Fibroblast of skin of left biceps (primary cell): ENCODE data around the gene SAMD13.

Experiments
- DNase-seq, 2 experiments: peaks; one replicate each; pipeline ENCODE4 v3.0.0-alpha.2; 2013; ENCODE audit warnings: low read depth in 2 of 2

The SAMD13 gene

GRCh38 chr1:84301004-84301784, at the start of gene SAMD13:
SAMD13 (plus strand) TSS chr1:84301708; CDS start chr1:84303235, 1,527 bp downstream.
- peak in 1 of 2 experiments; percentile 22 for DNase-seq

- DNase-seq = peak; percentile 17 to 26
Measured at GRCh38 chr1:84253036-84253435, 48.5 kb upstream of the SAMD13 start.

GRCh38 chr1:84253891-84254290, 47.6 kb upstream of the SAMD13 start:
- peak in 1 of 2 experiments; percentile 3 for DNase-seq

GRCh38 chr1:84254703-84255238, 46.7 kb upstream of the SAMD13 start:
- no peak for DNase-seq

- DNase-seq = no peak
Measured at GRCh38 chr1:84255582-84255981, 45.9 kb upstream of the SAMD13 start.

GRCh38 chr1:84257617-84258016, 43.9 kb upstream of the SAMD13 start:
- DNase-seq = no peak

GRCh38 chr1:84259376-84259775, 42.1 kb upstream of the SAMD13 start:
- no peak for DNase-seq

- DNase-seq = no peak
Measured at GRCh38 chr1:84259989-84260388, 41.5 kb upstream of the SAMD13 start.

- no peak for DNase-seq
Measured at GRCh38 chr1:84260852-84261518, 40.5 kb upstream of the SAMD13 start.

GRCh38 chr1:84264961-84265360, 36.5 kb upstream of the SAMD13 start:
- no peak for DNase-seq

- DNase-seq = no peak
Measured at GRCh38 chr1:84265867-84266266, 35.6 kb upstream of the SAMD13 start.

- DNase-seq = no peak
Measured at GRCh38 chr1:84266748-84267147, 34.8 kb upstream of the SAMD13 start.

- no peak for DNase-seq
Measured at GRCh38 chr1:84267476-84267875, 34.0 kb upstream of the SAMD13 start.

- no peak for DNase-seq
Measured at GRCh38 chr1:84268346-84268745, 33.2 kb upstream of the SAMD13 start.

- no peak for DNase-seq
Measured at GRCh38 chr1:84269306-84269705, 32.2 kb upstream of the SAMD13 start.

- no peak for DNase-seq
Measured at GRCh38 chr1:84271441-84272151, 29.9 kb upstream of the SAMD13 start.

GRCh38 chr1:84272401-84272800, 29.1 kb upstream of the SAMD13 start:
- no peak for DNase-seq

GRCh38 chr1:84277343-84278059, 24.0 kb upstream of the SAMD13 start:
- no peak for DNase-seq

- no peak for DNase-seq
Measured at GRCh38 chr1:84278905-84279304, 22.6 kb upstream of the SAMD13 start.

- no peak for DNase-seq
Measured at GRCh38 chr1:84280912-84281311, 20.6 kb upstream of the SAMD13 start.

- DNase-seq = no peak
Measured at GRCh38 chr1:84282780-84283333, 18.7 kb upstream of the SAMD13 start.
